H54 (cell line): ENCODE measurements around the gene POU3F3.

Experiments
- DNase-seq: peaks from one replicate; pipeline ENCODE4 v3.0.0; 2011; ENCODE audit warnings: low spot score, mixed read lengths; ENCODE audit not compliant: insufficient read length
- FAIRE-seq: peaks from 3 replicates; lab custom pipeline; 2011; peaks lifted over from hg19 to GRCh38; lab: Jason Lieb, UNC
- POLR2A ChIP-seq: IDR thresholded peaks from 2 replicates; pipeline ENCODE4 v1.6.1; 2011; ENCODE audit warnings: low read depth, mild to moderate bottlenecking, low read length

The POU3F3 gene

GRCh38 chr2:104887676-104888075, 33.8 kb downstream of the POU3F3 start:
- DNase-seq (no peak), FAIRE-seq (no peak)
- TF ChIP-seq POLR2A: no peak

- TF ChIP-seq POLR2A: no peak
- FAIRE-seq (no peak), DNase-seq (no peak)
These were observed 34.8 kb downstream of the POU3F3 start for GRCh38 chr2:104888489-104889258.

GRCh38 chr2:104889291-104889959, 35.5 kb downstream of the POU3F3 start:
- DNase-seq (no peak), FAIRE-seq (no peak)
- TF ChIP-seq POLR2A: no peak

- FAIRE-seq: no peak
- no peak for DNase-seq
- no peak for TF ChIP-seq POLR2A
These were observed 36.2 kb downstream of the POU3F3 start for GRCh38 chr2:104889960-104890684.

- DNase-seq (no peak), FAIRE-seq (no peak)
- no peak for TF ChIP-seq POLR2A
These were observed 36.8 kb downstream of the POU3F3 start for GRCh38 chr2:104890685-104891069.

GRCh38 chr2:104891145-104891544, 37.2 kb downstream of the POU3F3 start:
- FAIRE-seq (no peak), DNase-seq (no peak)
- TF ChIP-seq POLR2A: no peak

- no peak for FAIRE-seq
- no peak for DNase-seq
- TF ChIP-seq POLR2A: no peak
These were observed 42.5 kb downstream of the POU3F3 start for GRCh38 chr2:104896446-104896845.

- TF ChIP-seq POLR2A: no peak
- no peak for DNase-seq
- no peak for FAIRE-seq
These were observed 43.7 kb downstream of the POU3F3 start for GRCh38 chr2:104897515-104898184.

GRCh38 chr2:104900608-104901007, 46.7 kb downstream of the POU3F3 start:
- FAIRE-seq: no peak
- TF ChIP-seq POLR2A: no peak
- DNase-seq: no peak

- FAIRE-seq (no peak), DNase-seq (no peak)
- TF ChIP-seq POLR2A: no peak
These were observed 47.3 kb downstream of the POU3F3 start for GRCh38 chr2:104901037-104901881.

GRCh38 chr2:104902317-104902716, 48.4 kb downstream of the POU3F3 start:
- no peak for DNase-seq
- FAIRE-seq: no peak
- TF ChIP-seq POLR2A: no peak
